Sciatic nerve (tissue), 2 donors: ENCODE measurements around the gene ERCC1. TPM values are rescaled to one million over a fixed set of nuclear protein-coding genes. Genes with fewer than 3 reads are reported as not detected.
"Not testable (repeated sequence)": the region's sequence is repeated elsewhere in the genome, so short reads cannot be mapped to it uniquely, and the experiment has no call there.

Experiments used
- ATAC-seq: fragments of 200-7000 bp; cut with Tn5 transposase; one replicate; pipeline ENCODE4 v1.9.1; 2020; ENCODE audit warnings: mild to moderate bottlenecking, moderate library complexity
- DNase-seq: peaks from one replicate; pipeline ENCODE4 v3.0.0-alpha.2; 2020; ENCODE audit warnings: low spot score
- intact Hi-C: fragments of 100-400 bp; cut with DNase I; formaldehyde crosslinking; loops from one replicate; pipeline ENCODE4 v1.14.2; 2022
- total RNA-seq: library from RNA; stranded (reverse); fragmentation: NEBNext Ultra II Directional; extraction: Animal tissue kit (Norgen Biotek cat#: 25700); gene quantifications from one replicate; pipeline ENCODE4 v1.2.1, GENCODE V29; 2021
- donor health status: DM: no; HTN: no; CAD: no.
- donor health status: DM: no; HTN: no; CAD: no.

ERCC1 gene
- total RNA-seq, 1 donor from 2014 or later, result 58.6 TPM

DNA sequence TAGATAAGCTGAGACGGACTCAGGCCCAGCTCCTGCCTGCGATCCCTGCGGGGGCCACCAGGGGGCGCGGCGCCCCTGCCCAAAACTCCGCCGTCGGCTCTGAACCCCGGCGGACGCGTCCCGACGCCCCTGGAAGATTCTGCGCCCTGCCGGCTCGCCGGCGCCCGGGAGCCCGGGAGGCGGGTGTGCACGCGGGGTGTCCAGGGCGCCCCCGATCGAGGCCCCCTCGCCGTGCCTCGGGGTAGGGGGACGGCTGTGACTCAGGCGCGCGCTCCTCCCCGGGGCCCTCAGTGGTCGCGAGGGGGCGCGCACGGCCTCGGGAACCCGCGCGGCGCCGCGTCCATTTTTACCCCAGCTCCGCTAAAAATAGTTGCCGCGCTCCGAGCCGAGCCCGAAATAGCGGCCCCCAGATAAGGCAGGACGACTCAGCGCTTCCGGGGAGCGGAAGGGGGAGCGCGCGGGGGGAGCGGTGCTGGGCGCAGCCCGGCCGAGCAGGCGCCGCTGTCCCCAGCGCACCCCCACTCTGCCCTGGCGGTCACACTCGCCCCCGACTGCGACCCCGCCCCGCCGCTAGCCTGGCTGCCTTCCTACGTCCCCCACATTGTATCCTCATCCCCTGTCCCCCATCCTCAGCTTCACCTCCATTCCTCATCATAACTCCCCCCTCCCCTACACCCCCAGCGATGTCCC lies 16.0 kb upstream of the ERCC1 start:
- intact Hi-C loops, result no loop called here
- DNase-seq (peak; percentile 89), ATAC-seq (peak; percentile 60)

DNA sequence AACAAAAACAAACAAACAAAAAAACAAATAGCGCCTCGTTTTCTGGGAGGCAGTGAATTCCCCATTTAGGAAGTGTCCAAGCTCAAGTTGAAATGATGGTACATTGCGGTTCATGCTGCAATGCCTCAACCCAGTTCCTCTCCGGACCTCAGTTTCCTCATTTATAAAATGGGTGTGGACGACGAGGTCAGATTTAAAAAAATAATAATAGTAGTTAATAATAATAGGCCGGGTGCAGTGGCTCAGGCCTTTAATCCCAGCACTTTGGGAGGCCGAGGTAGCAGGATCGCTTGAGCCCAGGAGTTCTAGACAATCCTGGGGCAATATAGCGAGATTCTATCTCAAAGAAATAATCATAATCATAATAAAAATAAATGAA lies 15.5 kb upstream of the ERCC1 start:
- ATAC-seq, result no peak
- no peak for DNase-seq
- intact Hi-C loops, result no loop called here

DNA sequence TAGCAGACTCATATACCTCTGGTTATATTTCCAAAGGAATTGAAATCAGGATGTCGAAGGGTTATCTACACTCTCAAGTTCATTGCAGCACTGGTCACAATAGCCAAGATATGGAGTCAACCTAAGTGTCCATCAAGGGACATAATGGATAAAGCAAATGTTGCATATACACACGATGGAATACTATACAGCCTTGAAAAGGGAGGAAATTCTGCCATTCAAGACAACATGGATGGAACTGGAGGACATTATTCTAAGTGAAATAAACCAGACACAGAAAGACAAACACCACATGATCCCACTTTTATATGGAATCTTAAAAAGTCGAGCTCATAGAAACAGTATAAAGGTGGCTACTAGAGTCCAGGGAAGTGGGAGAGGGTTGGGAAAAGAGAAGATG lies 13.6 kb upstream of the ERCC1 start:
- DNase-seq (no peak), ATAC-seq (no peak)
- intact Hi-C loops, result loop anchor here (2.0 kb wide), 1 partner anchor 39 kb away; no protein-coding TSS in a partner anchor

DNA sequence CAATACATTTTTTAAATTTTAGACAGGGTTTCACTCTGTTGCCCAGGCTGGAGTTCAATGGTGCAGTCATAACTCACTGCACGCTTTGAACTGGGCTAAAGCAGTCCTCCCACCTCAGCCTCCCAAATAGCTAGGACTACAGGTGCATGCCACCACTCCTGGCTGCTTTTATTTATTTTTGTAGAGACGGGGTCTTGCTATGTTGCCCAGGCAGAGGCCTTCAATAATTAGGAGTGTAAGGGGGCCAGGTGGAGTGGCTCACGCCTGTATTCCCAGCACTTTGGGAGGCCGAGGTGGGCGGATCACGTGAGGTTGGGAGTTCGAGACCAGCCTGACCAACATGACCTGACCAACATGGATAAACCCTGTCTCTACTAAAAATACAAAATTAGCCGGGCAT lies 8.8 kb upstream of the ERCC1 start:
- DNase-seq, ATAC-seq, intact Hi-C loops: not testable (repeated sequence)

DNA sequence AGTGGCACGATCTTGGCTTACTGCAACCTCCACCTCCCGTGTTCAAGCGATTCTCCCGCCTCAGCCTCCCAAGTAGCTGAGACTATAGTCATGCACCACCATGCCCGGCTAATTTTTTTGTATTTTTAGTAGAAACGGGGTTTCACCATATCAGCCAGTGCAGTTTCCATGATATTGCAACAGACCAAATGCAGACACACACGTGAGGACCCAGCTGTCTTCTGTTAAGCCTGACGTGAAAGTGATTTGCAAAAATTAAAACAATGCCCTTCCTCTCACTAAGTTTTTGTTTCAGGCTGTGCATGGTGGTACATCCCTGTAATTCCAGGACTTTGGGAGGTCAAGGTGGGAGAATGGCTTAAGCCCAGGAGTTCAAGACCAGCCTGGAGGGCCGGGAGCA lies 7.3 kb upstream of the ERCC1 start:
- ATAC-seq, intact Hi-C loops, DNase-seq: not testable (repeated sequence)

DNA sequence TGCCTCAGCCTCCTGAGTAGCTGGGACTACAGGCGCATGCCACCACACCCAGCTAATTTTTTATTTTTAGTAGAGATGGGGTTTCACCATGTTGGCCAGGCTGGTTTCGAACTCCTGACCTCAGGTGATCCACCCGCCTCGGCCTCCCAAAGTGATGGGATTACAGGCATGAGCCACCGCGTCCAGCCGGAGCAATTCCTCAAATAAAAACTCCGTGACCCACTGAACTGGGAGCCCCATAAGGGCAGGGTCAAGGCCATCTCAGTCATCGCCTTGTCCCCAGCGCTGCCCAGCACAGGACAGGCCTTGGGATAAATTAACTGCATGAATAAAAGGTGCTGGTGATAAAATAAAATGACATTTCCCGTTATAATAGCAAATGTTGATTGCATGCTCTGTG lies 6.2 kb upstream of the ERCC1 start:
- DNase-seq, ATAC-seq, intact Hi-C loops: not testable (repeated sequence)

DNA sequence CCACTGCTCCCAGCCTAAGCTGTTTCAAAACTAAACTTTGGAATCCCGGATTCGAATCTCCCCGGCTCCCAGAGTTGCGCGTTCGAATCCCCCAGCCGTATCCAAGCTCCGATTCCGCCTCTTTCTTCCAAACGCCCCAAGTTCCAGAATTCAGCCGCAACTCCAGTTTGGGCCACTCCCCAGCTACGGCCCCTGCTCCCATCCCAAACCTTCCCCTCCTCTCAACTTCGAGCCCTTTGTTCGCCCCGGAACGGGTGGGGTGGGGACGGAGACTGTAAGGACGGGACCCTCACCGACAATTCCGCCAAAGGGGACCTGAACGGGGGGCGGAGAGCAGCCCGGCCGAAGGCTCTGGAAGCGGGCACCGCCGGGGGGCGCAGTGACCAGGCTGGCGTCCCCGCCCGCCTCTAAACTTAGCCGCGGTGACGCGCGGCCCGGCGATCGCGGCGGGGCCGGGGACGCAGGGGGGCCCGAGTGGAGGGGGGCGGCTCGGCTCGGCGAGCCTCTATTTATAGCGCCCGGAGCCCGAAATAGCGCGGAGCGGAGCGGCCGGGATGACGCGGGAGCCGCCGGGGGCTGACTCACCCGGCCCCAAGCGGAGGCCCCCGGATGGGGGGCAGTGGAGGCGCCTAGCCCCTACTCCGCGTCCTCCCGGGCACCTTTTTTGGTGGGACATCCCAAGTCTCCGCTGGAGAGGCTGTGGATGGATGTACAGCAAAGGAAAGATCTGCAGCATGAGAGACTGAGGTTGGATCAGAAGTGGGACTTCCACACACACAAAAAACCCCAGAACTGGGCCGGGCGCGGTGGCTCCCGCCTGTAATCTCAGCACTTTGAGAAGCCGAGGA lies 4.9 kb upstream of the ERCC1 start:
- DNase-seq (no peak), ATAC-seq (peak; percentile 16)
- intact Hi-C loops, result no loop called here

DNA sequence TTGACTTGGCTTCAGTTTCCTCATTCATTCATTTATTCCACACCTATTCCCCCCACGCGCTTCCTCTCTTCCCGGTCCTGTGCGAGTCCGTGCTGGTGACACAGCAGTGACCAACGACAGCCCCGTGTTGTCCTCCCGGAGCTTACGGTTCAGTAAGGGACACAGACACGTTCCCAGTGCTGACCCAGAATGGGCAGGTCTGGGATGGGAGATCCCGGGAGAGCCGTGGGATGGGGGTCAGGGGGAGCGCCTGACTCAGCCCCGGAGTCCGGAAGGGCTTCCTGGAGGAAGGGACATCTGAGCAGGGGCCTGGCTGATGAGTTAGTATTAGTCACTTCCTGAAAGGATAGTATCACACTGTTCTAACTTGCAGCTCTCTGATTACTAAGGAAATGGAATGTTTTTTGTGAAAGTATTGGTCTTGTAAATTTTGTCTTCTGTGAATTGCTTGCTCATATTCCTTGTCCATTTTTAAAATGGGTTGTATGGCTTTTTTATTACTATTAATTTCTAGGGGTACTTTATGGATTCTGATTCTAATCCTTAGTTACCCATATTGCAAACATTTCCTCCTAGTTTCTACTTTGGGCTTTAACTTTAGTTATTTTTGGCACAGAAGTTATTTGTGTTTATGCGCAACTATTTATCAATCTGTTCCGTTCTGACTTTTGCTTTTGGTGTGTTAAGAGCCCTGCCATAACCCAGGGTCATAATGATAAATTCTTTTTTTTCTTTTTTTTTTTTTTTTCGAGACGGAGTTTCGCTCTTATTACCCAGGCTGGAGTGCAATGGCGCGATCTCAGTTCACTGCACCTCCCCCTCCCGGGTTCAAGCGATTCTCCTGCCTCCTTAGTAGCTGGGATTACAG lies 708 bp upstream of the ERCC1 start:
- intact Hi-C loops, result no loop called here
- DNase-seq, result no peak

DNA sequence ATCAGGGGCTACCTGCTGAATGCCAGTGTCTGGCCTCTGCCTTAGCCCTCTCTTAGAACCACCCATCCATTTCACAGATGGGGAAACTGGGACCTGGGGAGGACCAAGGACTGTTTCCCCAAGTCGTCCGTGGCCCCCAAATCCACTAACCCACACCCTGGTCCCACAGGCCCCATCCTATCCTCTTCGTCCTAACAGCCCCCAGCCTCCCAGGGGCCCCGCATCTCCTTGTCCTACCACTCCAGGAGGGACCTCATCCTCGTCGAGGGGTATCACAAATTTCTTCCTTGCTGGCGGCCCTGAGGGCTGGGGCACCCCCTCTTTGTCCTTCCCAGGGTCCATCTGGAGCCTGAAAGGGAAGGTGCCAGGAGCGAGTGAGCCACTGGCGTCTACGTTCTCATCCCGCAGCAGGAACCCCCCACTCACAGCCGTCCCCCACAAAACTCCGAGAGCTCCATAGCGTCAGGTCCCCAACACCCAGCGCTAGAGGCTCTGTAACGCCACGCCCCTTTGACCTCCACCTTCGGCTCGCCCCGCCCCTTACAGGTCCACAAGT lies 606 bp downstream of the ERCC1 start:
- DNase-seq, result peak; percentile 97
- ATAC-seq, result no peak
- intact Hi-C loops, result no loop called here

More for the DNA sequence above, 708 bp upstream of the ERCC1 start:
- ATAC-seq, result peak; percentile 33

DNA sequence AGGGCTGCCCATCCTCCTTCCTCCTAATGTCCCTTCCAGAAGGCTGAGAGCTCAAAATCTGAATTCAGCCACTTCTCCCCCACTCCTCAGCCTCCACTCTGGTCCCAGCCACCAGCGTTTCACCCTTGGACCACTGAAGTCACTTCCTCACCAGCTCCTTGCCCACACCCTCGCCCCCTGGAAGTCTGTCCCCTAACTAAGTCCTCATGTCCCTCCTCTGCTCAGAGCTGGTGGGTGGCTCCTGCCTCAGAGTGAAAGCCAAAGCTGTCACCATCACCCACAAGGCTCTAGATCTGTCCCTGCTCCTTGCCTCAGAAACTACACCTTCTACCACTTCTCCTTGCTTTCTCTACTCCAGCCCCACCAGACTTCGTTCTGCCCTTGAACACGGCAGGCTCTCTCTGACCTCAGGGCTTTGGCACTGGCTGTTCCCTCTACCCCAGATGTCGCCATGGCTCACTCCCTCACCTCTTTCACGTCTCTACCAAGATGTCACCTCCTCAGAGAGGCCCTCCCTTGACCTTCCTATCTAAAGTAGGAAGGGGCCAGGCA lies 1.7 kb downstream of the ERCC1 start:
- ATAC-seq, result no peak
- intact Hi-C loops, result no loop called here
- no peak for DNase-seq

DNA sequence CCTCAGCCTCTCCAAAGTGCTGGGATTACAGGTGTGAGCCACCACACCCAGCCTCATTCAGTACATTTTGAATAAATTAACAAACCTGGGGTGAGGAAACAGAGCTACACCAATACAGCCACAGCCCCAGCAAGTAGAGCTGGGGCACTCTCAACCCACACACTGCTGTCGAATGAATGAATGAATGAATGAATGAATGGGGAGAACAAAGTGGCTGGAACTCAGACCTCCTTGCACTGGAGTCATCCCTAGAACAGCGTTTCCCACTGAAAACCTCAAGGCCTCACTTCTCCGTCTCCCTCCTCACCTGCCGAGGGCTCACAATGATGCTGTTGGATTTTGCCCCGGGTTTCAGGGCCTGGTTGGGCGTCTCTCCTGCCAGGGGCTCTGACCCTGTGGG lies 2.8 kb downstream of the ERCC1 start:
- ATAC-seq, result no peak
- intact Hi-C loops, result no loop called here
- DNase-seq, result no peak

DNA sequence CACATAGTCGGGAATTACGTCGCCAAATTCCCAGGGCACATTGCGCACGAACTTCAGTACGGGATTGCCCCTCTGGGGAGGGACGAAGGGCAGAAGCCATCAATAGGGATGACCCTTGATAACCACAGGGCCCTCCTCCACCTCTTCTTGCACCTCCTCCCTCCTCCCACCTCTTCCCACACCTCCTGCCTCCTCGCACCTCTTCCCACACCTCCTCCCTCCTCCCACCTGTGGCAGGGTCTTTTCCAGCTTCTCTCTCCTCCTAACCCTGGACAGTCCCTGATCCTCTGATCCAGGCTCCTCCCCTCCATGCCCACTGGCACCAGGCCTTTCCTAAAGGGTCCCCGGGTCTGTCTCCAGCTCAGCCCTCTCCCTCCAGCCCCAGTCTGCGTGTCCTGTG lies 3.4 kb downstream of the ERCC1 start:
- ATAC-seq (no peak), DNase-seq (no peak)
- intact Hi-C loops, result no loop called here

DNA sequence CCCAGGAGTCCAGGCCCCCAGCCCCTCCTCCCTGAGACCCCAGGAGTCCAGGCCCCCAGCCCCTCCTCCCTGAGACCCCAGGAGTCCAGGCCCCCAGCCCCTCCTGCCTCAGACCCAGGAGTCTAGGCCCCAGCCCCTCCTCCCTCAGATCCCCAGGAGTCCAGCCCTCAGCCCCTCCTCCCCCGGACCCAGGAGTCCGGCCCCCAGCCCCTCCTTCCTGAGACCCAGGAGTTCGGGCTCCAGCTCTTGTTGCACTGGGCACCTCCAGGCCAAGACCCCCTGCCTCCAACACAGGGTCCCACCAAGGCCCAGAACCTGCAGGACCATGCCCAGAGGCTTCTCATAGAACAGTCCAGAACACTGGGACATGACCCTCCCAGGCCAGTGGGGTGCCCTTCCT lies 3.8 kb downstream of the ERCC1 start:
- no peak for ATAC-seq
- DNase-seq, result no peak
- intact Hi-C loops, result no loop called here

DNA sequence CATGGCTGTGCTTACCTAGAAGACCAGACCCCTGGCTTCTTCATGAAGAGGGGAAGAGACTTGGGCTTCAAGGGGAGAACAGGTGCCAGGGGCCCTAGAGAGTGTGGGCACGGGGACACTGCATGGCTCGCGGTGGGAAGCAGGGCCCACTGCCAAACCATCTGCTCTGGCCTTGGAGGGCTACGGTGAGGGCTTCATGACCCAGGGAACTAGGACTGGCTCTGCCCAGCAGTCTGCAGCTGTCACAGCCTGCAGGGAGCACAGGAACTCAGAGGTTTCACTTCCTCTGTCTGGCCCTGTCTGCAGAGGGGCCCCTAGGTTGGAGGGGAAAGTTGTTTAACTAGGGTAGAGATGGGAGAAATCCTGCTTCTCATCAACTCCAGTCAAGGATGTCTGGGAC lies 4.3 kb downstream of the ERCC1 start:
- ATAC-seq (peak; percentile 16), DNase-seq (no peak)
- intact Hi-C loops, result no loop called here

DNA sequence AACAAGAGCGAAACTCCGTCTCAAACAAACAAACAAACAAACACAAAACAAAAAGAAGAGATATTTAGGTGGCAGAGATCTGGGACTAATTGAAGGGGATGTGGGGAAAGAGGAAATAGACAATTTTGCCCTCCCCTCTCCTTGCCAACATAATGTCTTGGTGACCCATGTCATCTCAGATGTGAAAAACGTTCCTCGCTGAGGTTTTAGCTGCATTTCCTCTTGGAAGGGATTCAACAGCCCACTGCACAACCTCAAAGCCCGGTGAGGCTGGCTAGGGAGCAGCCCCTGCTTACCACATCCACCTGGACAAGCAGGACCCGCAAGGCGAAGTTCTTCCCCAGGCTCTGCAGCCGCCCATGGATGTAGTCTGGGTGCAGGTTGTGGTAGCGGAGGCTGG lies 4.9 kb downstream of the ERCC1 start:
- ATAC-seq (no peak), DNase-seq (no peak)
- intact Hi-C loops, result no loop called here

DNA sequence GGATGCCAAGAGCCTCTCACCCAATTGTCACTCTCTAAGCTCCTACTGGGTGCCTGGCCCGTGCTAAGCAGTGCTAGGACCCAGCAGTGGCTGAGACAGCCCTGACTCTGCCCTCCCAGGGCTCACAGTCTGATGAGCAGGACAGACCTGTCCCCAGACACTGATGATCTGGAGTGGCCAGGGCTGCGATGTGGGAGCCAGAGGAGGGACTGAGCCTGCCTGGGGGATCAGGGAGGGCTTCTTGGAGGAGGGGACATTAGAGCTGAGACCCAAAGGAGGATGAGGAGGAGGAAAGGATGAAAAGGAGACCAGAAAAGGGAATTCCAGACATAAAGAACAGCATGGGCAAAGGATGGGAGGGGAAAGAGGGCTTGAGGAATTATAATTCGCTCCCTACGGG lies 6.6 kb downstream of the ERCC1 start:
- DNase-seq, result no peak
- intact Hi-C loops, result no loop called here
- ATAC-seq, result no peak

DNA sequence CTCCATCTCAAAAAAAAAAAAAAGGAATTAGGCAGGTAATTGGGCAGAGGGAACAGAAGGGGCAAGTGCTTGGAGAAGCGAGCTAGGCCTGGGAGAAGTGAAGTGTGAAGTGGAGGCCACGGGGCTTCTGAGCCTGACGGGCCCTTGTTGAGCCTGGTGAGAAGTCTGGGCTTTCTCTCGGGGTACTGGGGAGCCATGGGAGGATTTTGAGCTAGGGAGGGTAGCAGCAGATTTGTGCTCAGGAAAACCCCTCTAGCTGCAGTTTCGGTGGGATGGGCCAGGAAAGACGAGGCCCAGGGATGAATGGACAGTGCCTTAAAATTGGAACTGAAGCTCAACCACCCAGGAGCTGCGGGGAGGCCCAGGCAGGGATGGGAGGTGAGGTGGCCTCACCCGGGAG lies 9.2 kb downstream of the ERCC1 start:
- DNase-seq, result no peak
- ATAC-seq, result no peak
- intact Hi-C loops, result no loop called here

DNA sequence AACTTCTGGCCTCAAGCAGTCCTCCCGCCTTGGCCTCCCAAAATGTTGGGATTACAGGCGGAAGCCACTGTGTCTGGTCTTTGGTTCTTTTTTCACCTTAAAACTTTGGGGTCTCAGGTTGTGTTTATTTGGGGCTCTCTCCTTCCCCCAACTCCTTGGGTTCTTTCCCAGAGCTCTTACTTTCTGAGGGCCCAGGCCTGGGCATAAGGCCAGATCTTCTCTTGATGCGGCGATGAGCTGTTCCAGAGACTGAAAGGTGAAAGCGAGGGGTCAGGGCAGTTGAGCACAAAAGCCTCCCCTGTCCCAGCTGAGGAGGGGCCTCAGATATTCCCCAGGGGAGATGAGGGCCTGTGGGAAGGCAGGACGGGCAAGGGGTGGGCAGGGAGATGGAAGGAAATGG lies 10.2 kb downstream of the ERCC1 start:
- intact Hi-C loops, result no loop called here
- no peak for DNase-seq

DNA sequence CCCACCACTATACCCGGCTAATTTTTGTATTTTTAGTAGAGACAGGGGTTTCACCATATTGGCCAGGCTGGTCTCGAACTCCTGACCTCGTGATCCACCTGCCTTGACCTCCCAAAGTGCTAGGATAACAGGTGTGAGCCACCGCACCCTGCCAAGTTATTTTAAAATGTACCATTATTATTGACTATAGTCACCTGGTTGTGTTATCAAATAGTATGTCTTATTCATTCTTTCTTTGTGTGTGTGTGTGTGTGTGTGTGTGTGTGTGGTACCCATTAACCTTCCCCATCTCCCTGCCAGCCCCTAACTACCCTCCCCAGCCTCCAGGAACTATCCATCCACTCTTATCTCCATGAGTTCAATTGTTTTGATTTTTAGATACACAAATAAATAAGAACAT lies 13.4 kb downstream of the ERCC1 start:
- DNase-seq, intact Hi-C loops, ATAC-seq: not testable (repeated sequence)

More for the DNA sequence above, 10.2 kb downstream of the ERCC1 start:
- ATAC-seq, result no peak
